HG02885 (cell line): ENCODE results near the gene HBA1.
"Not testable (repeated sequence)": the region's sequence is repeated elsewhere in the genome, so short reads cannot be mapped to it uniquely, and the experiment has no call there.

Experiments used
- ATAC-seq: cut with Tn5 transposase; IDR thresholded peaks from one replicate; pipeline ENCODE4 v1.9.1; 2021; ENCODE audit warnings: mild to moderate bottlenecking; ENCODE audit not compliant: unreplicated experiment, poor library complexity

HBA1 gene

DNA sequence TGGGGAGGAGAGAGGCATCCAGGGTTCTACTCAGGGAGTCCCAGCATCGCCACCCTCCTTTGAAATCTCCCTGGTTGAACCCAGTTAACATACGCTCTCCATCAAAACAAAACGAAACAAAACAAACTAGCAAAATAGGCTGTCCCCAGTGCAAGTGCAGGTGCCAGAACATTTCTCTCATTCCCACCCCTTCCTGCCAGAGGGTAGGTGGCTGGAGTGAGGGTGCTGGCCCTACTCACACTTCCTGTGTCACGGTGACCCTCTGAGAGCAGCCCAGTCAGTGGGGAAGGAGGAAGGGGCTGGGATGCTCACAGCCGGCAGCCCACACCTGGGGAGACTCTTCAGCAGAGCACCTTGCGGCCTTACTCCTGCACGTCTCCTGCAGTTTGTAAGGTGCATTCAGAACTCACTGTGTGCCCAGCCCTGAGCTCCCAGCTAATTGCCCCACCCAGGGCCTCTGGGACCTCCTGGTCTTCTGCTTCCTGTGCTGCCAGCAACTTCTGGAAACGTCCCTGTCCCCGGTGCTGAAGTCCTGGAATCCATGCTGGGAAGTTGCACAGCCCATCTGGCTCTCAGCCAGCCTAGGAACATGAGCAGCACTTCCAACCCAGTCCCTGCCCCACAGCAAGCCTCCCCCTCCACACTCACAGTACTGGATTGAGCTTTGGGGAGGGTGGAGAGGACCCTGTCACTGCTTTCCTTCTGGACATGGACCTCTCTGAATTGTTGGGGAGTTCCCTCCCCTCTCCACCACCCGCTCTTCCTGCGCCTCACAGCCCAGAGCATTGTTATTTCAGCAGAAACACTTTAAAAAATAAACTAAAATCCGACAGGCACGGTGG, 2.3 kb upstream of the HBA1 start:
- not testable (repeated sequence) for ATAC-seq

- no peak for ATAC-seq
These were observed 1.2 kb upstream of the HBA1 start for GRCh38 chr16:175011-175949.

DNA sequence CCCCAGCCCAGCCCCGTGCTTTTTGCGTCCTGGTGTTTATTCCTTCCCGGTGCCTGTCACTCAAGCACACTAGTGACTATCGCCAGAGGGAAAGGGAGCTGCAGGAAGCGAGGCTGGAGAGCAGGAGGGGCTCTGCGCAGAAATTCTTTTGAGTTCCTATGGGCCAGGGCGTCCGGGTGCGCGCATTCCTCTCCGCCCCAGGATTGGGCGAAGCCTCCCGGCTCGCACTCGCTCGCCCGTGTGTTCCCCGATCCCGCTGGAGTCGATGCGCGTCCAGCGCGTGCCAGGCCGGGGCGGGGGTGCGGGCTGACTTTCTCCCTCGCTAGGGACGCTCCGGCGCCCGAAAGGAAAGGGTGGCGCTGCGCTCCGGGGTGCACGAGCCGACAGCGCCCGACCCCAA, 474 bp upstream of the HBA1 start:
- ATAC-seq = not testable (repeated sequence)

GRCh38 chr16:177394-177822, 928 bp downstream of the HBA1 start:
- no peak for ATAC-seq

GRCh38 chr16:177981-178667, 1.6 kb downstream of the HBA1 start:
- ATAC-seq = no peak

DNA sequence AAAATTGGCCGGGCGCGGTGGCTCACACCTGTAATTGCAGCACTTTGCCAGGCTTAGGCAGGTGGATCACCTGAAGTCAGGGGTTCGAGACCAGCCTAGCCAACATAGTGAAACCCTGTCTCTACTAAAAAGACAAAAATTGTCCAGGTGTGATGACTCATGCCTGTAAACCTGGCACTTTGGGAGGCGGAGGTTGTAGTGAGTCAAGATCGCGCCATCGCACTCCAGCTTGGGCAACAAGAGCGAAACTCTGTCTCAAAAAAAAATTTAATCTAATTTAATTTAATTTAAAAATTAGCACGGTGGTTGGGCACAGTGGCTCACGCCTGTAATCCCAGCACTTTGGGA, 2.2 kb downstream of the HBA1 start:
- no peak for ATAC-seq

GRCh38 chr16:179211-180092, 3.0 kb downstream of the HBA1 start:
- ATAC-seq = no peak

DNA sequence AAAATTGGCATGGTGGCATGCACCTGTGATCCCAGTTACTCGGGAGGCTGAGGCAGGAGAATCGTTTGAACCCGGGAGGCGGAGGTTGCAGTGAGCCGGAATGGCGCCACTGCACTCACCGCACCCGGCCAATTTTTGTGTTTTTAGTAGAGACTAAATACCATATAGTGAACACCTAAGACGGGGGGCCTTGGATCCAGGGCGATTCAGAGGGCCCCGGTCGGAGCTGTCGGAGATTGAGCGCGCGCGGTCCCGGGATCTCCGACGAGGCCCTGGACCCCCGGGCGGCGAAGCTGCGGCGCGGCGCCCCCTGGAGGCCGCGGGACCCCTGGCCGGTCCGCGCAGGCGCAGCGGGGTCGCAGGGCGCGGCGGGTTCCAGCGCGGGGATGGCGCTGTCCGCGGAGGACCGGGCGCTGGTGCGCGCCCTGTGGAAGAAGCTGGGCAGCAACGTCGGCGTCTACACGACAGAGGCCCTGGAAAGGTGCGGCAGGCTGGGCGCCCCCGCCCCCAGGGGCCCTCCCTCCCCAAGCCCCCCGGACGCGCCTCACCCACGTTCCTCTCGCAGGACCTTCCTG, 3.7 kb downstream of the HBA1 start, which contains the start of gene HBQ1:
TSS of gene HBQ1 (plus strand) at position 359 of the 575 bp plus-strand sequence. CDS start at position 387, 28 bp downstream.
- ATAC-seq = no peak

DNA sequence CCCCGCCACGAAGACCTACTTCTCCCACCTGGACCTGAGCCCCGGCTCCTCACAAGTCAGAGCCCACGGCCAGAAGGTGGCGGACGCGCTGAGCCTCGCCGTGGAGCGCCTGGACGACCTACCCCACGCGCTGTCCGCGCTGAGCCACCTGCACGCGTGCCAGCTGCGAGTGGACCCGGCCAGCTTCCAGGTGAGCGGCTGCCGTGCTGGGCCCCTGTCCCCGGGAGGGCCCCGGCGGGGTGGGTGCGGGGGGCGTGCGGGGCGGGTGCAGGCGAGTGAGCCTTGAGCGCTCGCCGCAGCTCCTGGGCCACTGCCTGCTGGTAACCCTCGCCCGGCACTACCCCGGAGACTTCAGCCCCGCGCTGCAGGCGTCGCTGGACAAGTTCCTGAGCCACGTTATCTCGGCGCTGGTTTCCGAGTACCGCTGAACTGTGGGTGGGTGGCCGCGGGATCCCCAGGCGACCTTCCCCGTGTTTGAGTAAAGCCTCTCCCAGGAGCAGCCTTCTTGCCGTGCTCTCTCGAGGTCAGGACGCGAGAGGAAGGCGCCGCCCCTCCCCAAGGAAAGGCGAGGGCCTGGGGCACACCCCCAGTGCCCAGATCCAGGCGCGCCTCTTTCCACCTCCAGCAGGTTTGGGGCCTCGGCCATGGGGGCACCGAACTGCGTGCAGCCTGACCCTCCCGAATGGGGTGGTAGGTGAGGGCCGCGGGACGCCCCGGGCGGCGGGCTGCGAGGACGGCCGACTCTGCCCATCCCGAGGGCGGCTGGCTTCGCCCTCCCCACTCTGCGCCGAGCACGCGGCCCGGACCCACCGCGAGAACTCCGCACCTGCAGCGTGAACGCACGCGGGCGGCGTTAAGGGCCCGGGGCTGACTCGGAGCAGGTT, 4.4 kb downstream of the HBA1 start:
- ATAC-seq = no peak

GRCh38 chr16:181565-182021, 5.1 kb downstream of the HBA1 start:
- no peak for ATAC-seq

GRCh38 chr16:183005-183404, 6.5 kb downstream of the HBA1 start:
- no peak for ATAC-seq

- no peak for ATAC-seq
These were observed 8.7 kb downstream of the HBA1 start for GRCh38 chr16:185213-185612.

GRCh38 chr16:185691-186090, 9.2 kb downstream of the HBA1 start:
- ATAC-seq = no peak

- ATAC-seq = no peak
These were observed 10.8 kb downstream of the HBA1 start for GRCh38 chr16:187330-187729.

GRCh38 chr16:188674-189073, 12.2 kb downstream of the HBA1 start:
- no peak for ATAC-seq

- no peak for ATAC-seq
These were observed 13.2 kb downstream of the HBA1 start for GRCh38 chr16:189604-190186.

GRCh38 chr16:191831-192230, 15.4 kb downstream of the HBA1 start:
- no peak for ATAC-seq

GRCh38 chr16:192686-193085, 16.2 kb downstream of the HBA1 start:
- no peak for ATAC-seq
